ENCODE data around the gene PRX.
"Not testable (repeated sequence)": the region's sequence is repeated elsewhere in the genome, so short reads cannot be mapped to it uniquely, and the experiment has no call there.

The PRX gene

GRCh38 chr19:40414542-40415535 is 1.7 kb upstream of the PRX start:
- no peak for DNase-seq

- DNase-seq: no peak
Observed at GRCh38 chr19:40412866-40413265, 312 bp downstream of the PRX start.

GRCh38 chr19:40411958-40412499 is 1.1 kb downstream of the PRX start:
- DNase-seq: no peak

GRCh38 chr19:40411125-40411842 is 1.9 kb downstream of the PRX start:
- no peak for DNase-seq

- DNase-seq: no peak
Observed at GRCh38 chr19:40410030-40410389, 3.2 kb downstream of the PRX start.

GRCh38 chr19:40408598-40408925 is 4.6 kb downstream of the PRX start:
- not testable (repeated sequence) for DNase-seq

GRCh38 chr19:40407714-40408597 is 5.2 kb downstream of the PRX start:
- DNase-seq: no peak

GRCh38 chr19:40403262-40403984 is 9.8 kb downstream of the PRX start:
- DNase-seq: peak; percentile 21

- no peak for DNase-seq
Observed at GRCh38 chr19:40400559-40400958, 12.6 kb downstream of the PRX start.

- DNase-seq: no peak
Observed at GRCh38 chr19:40398417-40399131, 14.6 kb downstream of the PRX start.

- no peak for DNase-seq
Observed at GRCh38 chr19:40397568-40397906, 15.6 kb downstream of the PRX start.

- no peak for DNase-seq
Observed at GRCh38 chr19:40396886-40397567, 16.2 kb downstream of the PRX start.

- no peak for DNase-seq
Observed at GRCh38 chr19:40395956-40396355, 17.2 kb downstream of the PRX start.

- no peak for DNase-seq
Observed at GRCh38 chr19:40394816-40395210, 18.4 kb downstream of the PRX start.

- no peak for DNase-seq
Observed at GRCh38 chr19:40393894-40394815, 19.0 kb downstream of the PRX start.

GRCh38 chr19:40392894-40393517 is 20.2 kb downstream of the PRX start:
- no peak for DNase-seq

- no peak for DNase-seq
Observed at GRCh38 chr19:40392123-40392522, 21.1 kb downstream of the PRX start.

- DNase-seq: no peak
Observed at GRCh38 chr19:40390084-40390742, 23.0 kb downstream of the PRX start, which contains the start of gene HIPK4. Gene HIPK4, minus strand, starts transcription at chr19:40390181. Its CDS starts 279 bp downstream, at chr19:40389902.

Data from KG1 (cell line).